Activated T-helper 9 cell treated with anti-CD3 and anti-CD28 coated beads, Interleukin-2, amount 50 U/mL, for 16 hours (primary cell): Measurements from ENCODE around the gene SFXN1.
"Not testable (repeated sequence)": the region's sequence is repeated elsewhere in the genome, so short reads cannot be mapped to it uniquely, and the experiment has no call there.

Experiments used
- DNase-seq: peaks from one replicate; pipeline ENCODE4 v3.0.0-alpha.2; 2020; ENCODE audit warnings: low read depth

Gene SFXN1

GRCh38 chr5:175494264-175495183 lies 16.2 kb downstream of the SFXN1 start:
- no peak for DNase-seq

- no peak for DNase-seq
These were observed 23.4 kb downstream of the SFXN1 start for GRCh38 chr5:175501759-175502158.

- DNase-seq: not testable (repeated sequence)
These were observed 29.3 kb downstream of the SFXN1 start for GRCh38 chr5:175507671-175508070.

GRCh38 chr5:175508896-175509295 lies 30.5 kb downstream of the SFXN1 start:
- no peak for DNase-seq

GRCh38 chr5:175513297-175513696 lies 34.9 kb downstream of the SFXN1 start:
- DNase-seq: no peak

- no peak for DNase-seq
These were observed 35.4 kb downstream of the SFXN1 start for GRCh38 chr5:175513726-175514125.

- DNase-seq: no peak
These were observed 38.8 kb downstream of the SFXN1 start for GRCh38 chr5:175516933-175517823.

- DNase-seq: peak; percentile 73
These were observed 39.6 kb downstream of the SFXN1 start for GRCh38 chr5:175517824-175518450.

GRCh38 chr5:175519006-175519405 lies 40.6 kb downstream of the SFXN1 start:
- no peak for DNase-seq

- peak; percentile 22 for DNase-seq
These were observed 42.0 kb downstream of the SFXN1 start for GRCh38 chr5:175520321-175520720.

GRCh38 chr5:175520873-175521272 lies 42.5 kb downstream of the SFXN1 start:
- DNase-seq: no peak

GRCh38 chr5:175521313-175521833 lies 43.0 kb downstream of the SFXN1 start:
- DNase-seq: peak; percentile 16

- no peak for DNase-seq
These were observed 44.9 kb downstream of the SFXN1 start for GRCh38 chr5:175523292-175523691.

- no peak for DNase-seq
These were observed 45.9 kb downstream of the SFXN1 start for GRCh38 chr5:175524211-175524610.

- no peak for DNase-seq
These were observed 48.3 kb downstream of the SFXN1 start for GRCh38 chr5:175526691-175527090.

- no peak for DNase-seq
These were observed 53.0 kb downstream of the SFXN1 start for GRCh38 chr5:175531361-175531760.

- DNase-seq: peak; percentile 78
These were observed 55.9 kb downstream of the SFXN1 start for GRCh38 chr5:175534070-175534932.

- not testable (repeated sequence) for DNase-seq
These were observed 57.0 kb downstream of the SFXN1 start for GRCh38 chr5:175535331-175535730.

- DNase-seq: no peak
These were observed 57.4 kb downstream of the SFXN1 start for GRCh38 chr5:175535796-175536195.

GRCh38 chr5:175538576-175538975 lies 60.2 kb downstream of the SFXN1 start:
- no peak for DNase-seq

GRCh38 chr5:175539936-175540335 lies 61.6 kb downstream of the SFXN1 start:
- DNase-seq: no peak
